Activated T-helper 1 cell treated with anti-CD3 and anti-CD28 coated beads, Interleukin-2, amount 50 U/mL, for 16 hours (primary cell): ENCODE measurements around the gene OR52E1.

Experiments used
- DNase-seq, 2 donors: peaks; one replicate each; pipeline ENCODE4 v3.0.0-alpha.2; 2020; ENCODE audit warnings: low read depth in 1 of 2, low spot score in 1 of 2

The OR52E1 gene

GRCh38 chr11:5115339-5115738 lies 46.0 kb downstream of the OR52E1 start:
- DNase-seq = no peak

DNA sequence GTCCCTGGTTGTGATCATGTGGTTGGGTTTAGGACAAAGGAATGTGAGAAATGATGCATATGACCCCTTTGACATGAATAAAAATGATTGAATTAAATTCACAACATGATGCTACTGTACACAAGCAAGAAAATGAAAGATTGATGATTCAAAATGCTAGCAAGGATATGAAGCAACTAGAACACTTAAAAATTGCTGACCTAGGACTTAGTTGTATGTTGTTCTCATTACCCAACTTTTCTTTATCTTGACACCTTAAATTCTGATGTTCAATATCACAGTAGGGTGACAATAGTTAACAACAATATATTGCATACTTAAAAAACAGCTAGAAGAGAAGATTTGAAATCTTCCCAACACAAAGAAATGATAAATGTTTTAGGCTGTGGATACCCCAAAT lies 48.2 kb downstream of the OR52E1 start:
- DNase-seq = no peak

- no peak for DNase-seq
Measured at GRCh38 chr11:5118893-5119292, 49.5 kb downstream of the OR52E1 start.
